Upper lobe of right lung (tissue), 1 donor: ENCODE data around the gene NIN. TPM values are rescaled to one million over a fixed set of nuclear protein-coding genes. Genes with fewer than 3 reads are reported as not detected.

ENCODE experiments used
- ATAC-seq: fragments of 200-7000 bp; cut with Tn5 transposase; one replicate; pipeline ENCODE4 v1.9.1; 2020; ENCODE audit warnings: mild to moderate bottlenecking, moderate library complexity
- DNase-seq: peaks from one replicate; pipeline ENCODE4 v3.0.0-alpha.2; 2020
- H3K27ac ChIP-seq: fragments of 200-600 bp; one replicate; pipeline ENCODE4 v1.8.0; 2022
- H3K27me3 ChIP-seq: fragments of 200-600 bp; one replicate; pipeline ENCODE4 v1.8.0; 2022; ENCODE audit warnings: mild to moderate bottlenecking
- H3K36me3 ChIP-seq: fragments of 200-600 bp; one replicate; pipeline ENCODE4 v1.8.0; 2022
- H3K4me1 ChIP-seq: fragments of 200-600 bp; one replicate; pipeline ENCODE4 v1.8.0; 2022
- H3K4me3 ChIP-seq: fragments of 200-600 bp; one replicate; pipeline ENCODE4 v1.8.0; 2022; ENCODE audit warnings: mild to moderate bottlenecking
- H3K9me3 ChIP-seq: fragments of 200-600 bp; one replicate; pipeline ENCODE4 v1.8.0; 2022
- intact Hi-C: fragments of 100-400 bp; cut with DNase I; formaldehyde crosslinking; loops from one replicate; pipeline ENCODE4 v1.11.0; 2022
- long read RNA-seq: library from polyadenylated mRNA; unstranded; transcript quantifications from one replicate; pipeline ENCODE4 v2.0.0, GENCODE V29; 2021
- total RNA-seq: library from RNA; stranded (reverse); fragmentation: NEBNext Ultra II Directional; extraction: Animal tissue kit (Norgen Biotek cat#: 25700); gene quantifications from one replicate; pipeline ENCODE4 v1.2.1, GENCODE V29; 2021
- TF ChIP-seq, protein P1 (sequence below): fragments of 200-600 bp; IDR thresholded peaks from one replicate; pipeline ENCODE4 v1.8.0; 2022; ENCODE audit warnings: antibody characterized with exemption
- donor health status: DM: no; HTN: yes; CAD: no; lungs with severe emphysema.

The NIN gene, protein sequence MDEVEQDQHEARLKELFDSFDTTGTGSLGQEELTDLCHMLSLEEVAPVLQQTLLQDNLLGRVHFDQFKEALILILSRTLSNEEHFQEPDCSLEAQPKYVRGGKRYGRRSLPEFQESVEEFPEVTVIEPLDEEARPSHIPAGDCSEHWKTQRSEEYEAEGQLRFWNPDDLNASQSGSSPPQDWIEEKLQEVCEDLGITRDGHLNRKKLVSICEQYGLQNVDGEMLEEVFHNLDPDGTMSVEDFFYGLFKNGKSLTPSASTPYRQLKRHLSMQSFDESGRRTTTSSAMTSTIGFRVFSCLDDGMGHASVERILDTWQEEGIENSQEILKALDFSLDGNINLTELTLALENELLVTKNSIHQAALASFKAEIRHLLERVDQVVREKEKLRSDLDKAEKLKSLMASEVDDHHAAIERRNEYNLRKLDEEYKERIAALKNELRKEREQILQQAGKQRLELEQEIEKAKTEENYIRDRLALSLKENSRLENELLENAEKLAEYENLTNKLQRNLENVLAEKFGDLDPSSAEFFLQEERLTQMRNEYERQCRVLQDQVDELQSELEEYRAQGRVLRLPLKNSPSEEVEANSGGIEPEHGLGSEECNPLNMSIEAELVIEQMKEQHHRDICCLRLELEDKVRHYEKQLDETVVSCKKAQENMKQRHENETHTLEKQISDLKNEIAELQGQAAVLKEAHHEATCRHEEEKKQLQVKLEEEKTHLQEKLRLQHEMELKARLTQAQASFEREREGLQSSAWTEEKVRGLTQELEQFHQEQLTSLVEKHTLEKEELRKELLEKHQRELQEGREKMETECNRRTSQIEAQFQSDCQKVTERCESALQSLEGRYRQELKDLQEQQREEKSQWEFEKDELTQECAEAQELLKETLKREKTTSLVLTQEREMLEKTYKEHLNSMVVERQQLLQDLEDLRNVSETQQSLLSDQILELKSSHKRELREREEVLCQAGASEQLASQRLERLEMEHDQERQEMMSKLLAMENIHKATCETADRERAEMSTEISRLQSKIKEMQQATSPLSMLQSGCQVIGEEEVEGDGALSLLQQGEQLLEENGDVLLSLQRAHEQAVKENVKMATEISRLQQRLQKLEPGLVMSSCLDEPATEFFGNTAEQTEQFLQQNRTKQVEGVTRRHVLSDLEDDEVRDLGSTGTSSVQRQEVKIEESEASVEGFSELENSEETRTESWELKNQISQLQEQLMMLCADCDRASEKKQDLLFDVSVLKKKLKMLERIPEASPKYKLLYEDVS (N-terminal part only)
- 37.5 TPM for total RNA-seq
- long read RNA-seq, full-length matches to known transcripts: 12 of 33 reads
- long read RNA-seq, partial matches to known transcripts: 8 of 33 reads
- long read RNA-seq, other reads (novel, unspliced or antisense): 13 of 33 reads

DNA sequence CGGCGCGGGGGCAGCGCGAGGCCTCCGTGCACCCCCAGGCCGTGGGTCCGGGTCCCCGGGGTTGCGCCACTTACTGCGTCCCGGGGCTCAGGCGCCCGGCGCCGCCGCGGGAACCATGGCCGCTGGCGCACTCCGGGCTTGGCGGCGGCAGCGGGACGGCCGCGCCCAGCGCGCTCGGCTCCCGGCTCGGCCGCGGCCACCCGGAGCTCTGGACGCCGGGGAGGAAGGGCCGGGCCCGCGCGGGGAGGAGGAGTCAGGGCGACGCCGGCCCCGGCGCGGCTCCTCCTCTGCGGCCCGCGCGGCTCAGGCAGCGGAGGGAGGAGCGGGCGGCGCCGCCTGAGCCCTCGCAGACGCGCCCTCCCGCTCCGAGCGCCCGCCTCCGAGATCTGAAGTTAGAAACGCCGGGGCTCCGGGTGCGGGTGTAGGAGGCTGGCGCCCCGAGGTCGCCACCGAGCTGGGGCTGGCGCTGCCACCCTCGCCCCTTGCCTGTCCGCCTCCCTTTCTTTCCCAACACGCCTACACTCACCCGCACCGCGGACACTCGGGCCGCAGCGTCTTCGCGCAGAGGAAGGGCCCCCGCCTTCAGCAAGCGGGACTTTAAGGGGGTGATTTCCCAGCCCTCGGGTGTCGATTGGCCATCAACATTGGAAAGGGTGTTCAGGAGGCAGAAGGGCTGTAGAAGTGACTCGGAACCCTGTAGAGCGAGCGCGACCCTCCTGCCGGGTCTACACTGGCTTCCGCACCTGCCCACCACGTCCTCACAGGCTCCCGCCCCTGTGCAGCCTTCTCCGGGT lies at the start of gene NIN:
Gene NIN, minus strand, starts transcription at position 231 of the 794 bp plus-strand sequence. CDS start 9,106 bp downstream, outside the sequence.
- H3K36me3 ChIP-seq: no peaks in the 10 kb centered on the region
- intact Hi-C loops: no loop called here
- TF ChIP-seq, protein P1, sequence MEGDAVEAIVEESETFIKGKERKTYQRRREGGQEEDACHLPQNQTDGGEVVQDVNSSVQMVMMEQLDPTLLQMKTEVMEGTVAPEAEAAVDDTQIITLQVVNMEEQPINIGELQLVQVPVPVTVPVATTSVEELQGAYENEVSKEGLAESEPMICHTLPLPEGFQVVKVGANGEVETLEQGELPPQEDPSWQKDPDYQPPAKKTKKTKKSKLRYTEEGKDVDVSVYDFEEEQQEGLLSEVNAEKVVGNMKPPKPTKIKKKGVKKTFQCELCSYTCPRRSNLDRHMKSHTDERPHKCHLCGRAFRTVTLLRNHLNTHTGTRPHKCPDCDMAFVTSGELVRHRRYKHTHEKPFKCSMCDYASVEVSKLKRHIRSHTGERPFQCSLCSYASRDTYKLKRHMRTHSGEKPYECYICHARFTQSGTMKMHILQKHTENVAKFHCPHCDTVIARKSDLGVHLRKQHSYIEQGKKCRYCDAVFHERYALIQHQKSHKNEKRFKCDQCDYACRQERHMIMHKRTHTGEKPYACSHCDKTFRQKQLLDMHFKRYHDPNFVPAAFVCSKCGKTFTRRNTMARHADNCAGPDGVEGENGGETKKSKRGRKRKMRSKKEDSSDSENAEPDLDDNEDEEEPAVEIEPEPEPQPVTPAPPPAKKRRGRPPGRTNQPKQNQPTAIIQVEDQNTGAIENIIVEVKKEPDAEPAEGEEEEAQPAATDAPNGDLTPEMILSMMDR: no peak
- ATAC-seq (peak; percentile 98), DNase-seq (peak; percentile 91)
- H3K9me3 ChIP-seq: no peaks in the 10 kb centered on the region
- H3K4me3 ChIP-seq: peak within 1 kb of the TSS; percentile 90
- H3K27ac ChIP-seq: peak within 1 kb of the TSS; percentile 82
- H3K4me1 ChIP-seq: peaks cover 20% of the 10 kb centered on the region
- no peaks in the 10 kb centered on the region for H3K27me3 ChIP-seq

DNA sequence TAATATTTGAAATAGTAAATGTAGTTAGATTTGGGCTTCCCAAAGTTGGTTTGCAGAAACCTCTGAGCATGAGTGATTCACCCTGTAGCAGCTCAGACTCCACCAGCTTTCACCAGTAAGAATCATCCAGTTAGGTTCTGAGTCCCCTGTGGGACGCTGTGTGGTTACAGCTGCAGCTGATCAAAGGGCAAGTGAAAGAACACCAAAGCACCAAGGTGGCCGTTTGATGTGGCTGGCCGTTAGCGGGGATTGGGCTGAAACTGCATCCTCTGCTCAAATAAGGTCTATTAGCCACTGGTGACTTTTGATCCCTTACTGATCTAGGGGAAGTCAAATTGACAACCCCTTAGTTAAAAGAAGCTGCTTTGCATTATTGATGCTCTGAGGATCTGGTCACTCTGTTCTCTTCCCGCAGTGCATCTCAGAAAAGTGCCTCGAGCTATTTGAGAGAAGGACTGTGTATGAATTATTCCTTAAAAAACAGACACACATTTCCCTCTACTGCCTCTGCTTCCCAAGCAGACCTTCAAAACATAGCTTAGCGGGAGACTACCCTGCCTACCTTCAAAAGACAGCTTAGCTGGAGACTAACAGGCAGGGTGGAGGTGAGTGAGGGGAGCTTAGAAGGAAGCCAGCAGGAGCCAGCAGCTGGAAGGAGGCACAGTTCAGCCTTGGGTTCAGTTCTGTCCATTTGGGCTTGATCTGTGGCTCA lies 44.6 kb upstream of the NIN start:
- H3K27me3 ChIP-seq: peaks cover 12% of the 10 kb centered on the region
- ATAC-seq (no peak), DNase-seq (no peak)
- H3K27ac ChIP-seq: no peak overlapping the region
- H3K36me3 ChIP-seq: no peaks in the 10 kb centered on the region
- intact Hi-C loops: no loop called here
- no peaks in the 10 kb centered on the region for H3K9me3 ChIP-seq
- no peak overlapping the region for H3K4me3 ChIP-seq
- TF ChIP-seq, protein P1: no peak
- peaks cover 3% of the 10 kb centered on the region for H3K4me1 ChIP-seq

DNA sequence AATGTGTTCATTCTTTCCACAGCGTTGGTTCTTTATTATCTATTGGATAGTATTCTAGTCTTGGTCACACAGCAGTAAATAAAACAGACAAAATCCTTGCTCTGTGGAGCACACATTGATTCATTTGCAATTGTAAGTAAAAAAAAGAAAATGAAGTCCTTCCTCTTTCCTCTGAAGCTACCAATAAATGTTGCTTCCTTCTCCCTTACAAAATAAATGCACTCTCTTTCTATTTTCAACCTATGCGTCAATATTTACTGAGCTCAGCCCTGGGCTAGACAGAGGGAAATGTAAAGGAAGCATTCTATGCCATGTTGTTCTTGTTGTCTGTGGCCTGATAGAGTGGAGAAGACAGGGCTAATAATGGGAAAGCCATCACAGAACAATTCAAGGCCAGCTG lies 43.8 kb upstream of the NIN start:
- Histone ChIP-seq H3K9me3 (no peaks in the 10 kb centered on the region), H3K4me3 (no peak overlapping the region), H3K4me1 (peaks cover 3% of the 10 kb centered on the region), H3K27ac (no peak overlapping the region), H3K36me3 (no peaks in the 10 kb centered on the region), H3K27me3 (peaks cover 12% of the 10 kb centered on the region)
- TF ChIP-seq, protein P1: no peak
- intact Hi-C loops: no loop called here
- ATAC-seq (no peak), DNase-seq (no peak)

DNA sequence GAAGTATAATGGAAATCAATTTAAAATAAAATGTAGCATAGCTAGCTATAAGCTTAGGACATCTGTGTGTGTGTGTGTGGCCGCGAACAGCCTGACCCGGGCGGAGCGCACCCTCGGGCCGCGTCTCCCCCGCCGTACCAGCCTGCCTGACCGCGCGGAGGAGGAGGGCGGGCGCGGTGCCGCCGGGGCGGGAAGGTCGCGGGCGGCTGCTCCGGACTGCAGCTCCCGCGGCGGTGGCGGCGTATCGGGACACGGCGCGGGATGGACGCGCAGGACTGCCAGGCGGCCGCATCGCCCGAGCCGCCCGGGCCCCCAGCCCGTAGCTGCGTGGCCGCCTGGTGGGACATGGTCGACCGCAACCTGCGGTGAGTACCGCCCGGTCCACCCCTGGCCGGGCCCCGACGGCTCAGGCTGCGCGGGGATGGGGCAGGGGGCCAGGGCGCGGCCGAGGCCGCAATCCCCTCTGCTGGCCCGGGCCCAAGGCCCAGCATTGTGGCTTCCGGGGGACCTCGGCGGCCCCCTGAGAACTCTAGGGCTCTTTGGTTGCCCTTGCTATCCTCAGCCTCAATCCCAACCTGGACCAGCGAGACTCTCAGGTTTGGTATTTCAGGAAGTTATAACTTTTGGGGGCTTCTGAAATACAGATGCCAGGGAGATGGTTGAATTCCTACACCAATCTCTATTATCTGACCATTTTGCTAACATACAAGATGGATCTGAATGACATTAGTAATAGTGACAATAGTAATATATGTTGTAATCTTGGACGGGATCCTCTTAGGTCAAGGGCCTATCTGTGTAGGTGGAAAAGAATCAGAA lies 41.2 kb upstream of the NIN start, which contains the start of gene ABHD12B:
Gene ABHD12B, plus strand, starts transcription at position 140 of the 819 bp plus-strand sequence. Its CDS starts 122 bp downstream, at position 262.
- no peak within 1 kb of the TSS for H3K27ac ChIP-seq
- H3K4me3 ChIP-seq: no peak within 1 kb of the TSS
- no peaks in the 10 kb centered on the region for H3K9me3 ChIP-seq
- no peaks in the 10 kb centered on the region for H3K36me3 ChIP-seq
- intact Hi-C loops: no loop called here
- H3K4me1 ChIP-seq: peaks cover 3% of the 10 kb centered on the region
- no peak for DNase-seq
- peaks cover 12% of the 10 kb centered on the region for H3K27me3 ChIP-seq
- peak; percentile 82 for ATAC-seq
- TF ChIP-seq, protein P1: no peak
